Small intestine (tissue), 16 donors: Measurements from ENCODE around the gene CXorf38. TPM values are rescaled to one million over a fixed set of nuclear protein-coding genes. Genes with fewer than 3 reads are reported as not detected.

Experiments used
- DNase-seq, 2 donors: peaks; one replicate each; pipeline versions ENCODE4 v3.0.0 to v3.0.0-alpha.2; 2013
- FAIRE-seq: peaks from 2 replicates; lab custom pipeline; 2012; peaks lifted over from hg19 to GRCh38; lab: Jason Lieb, UNC
- H3K27ac ChIP-seq, 3 donors: one replicate each; pipeline ENCODE4 v1.5.1; 2013; ENCODE audit warnings: low read length in 2 of 3, mild to moderate bottlenecking in 2 of 3, control low read depth in 1 of 3, inconsistent platforms in 1 of 3, low read depth in 1 of 3, moderate library complexity in 1 of 3
- H3K27me3 ChIP-seq, 3 donors: one replicate each; pipeline ENCODE4 v1.6.1; 2013; ENCODE audit warnings: low read length in 3 of 3, inconsistent platforms in 1 of 3; ENCODE audit not compliant: control insufficient read depth in 3 of 3, insufficient read depth in 3 of 3
- H3K36me3 ChIP-seq, 3 donors: one replicate each; pipeline ENCODE4 v1.6.1; 2013; ENCODE audit warnings: low read length in 3 of 3, inconsistent platforms in 1 of 3, low read depth in 1 of 3, mild to moderate bottlenecking in 1 of 3, moderate library complexity in 1 of 3; ENCODE audit not compliant: control insufficient read depth in 3 of 3, insufficient read depth in 2 of 3
- H3K4me1 ChIP-seq, 3 donors: one replicate each; pipeline ENCODE4 v1.6.1; 2013; ENCODE audit warnings: low read length in 2 of 3, inconsistent platforms in 1 of 3, low read depth in 1 of 3, mild to moderate bottlenecking in 1 of 3, moderate library complexity in 1 of 3; ENCODE audit not compliant: control insufficient read depth in 3 of 3, insufficient read depth in 2 of 3
- H3K4me3 ChIP-seq, 3 donors: one replicate each; pipeline ENCODE4 v1.5.1; 2013; ENCODE audit warnings: low read length in 3 of 3, control low read depth in 1 of 3, inconsistent platforms in 1 of 3, low read depth in 1 of 3, mild to moderate bottlenecking in 1 of 3, moderate library complexity in 1 of 3
- H3K9me3 ChIP-seq, 2 donors: one replicate each; pipeline ENCODE4 v1.6.1; 2013; ENCODE audit warnings: low read depth in 1 of 2, low read length in 1 of 2; ENCODE audit not compliant: control insufficient read depth in 2 of 2, insufficient read depth in 1 of 2
- WGBS, 3 donors: extraction: QIAGEN DNeasy Blood & Tissue Kit; methylation state at CpG; one replicate each; pipeline ENCODE4 v1.1.7; 2013; 5-methylcytosine and 5-hydroxymethylcytosine counted together
- long read RNA-seq, 10 donors: transcript quantifications; one replicate each; lab custom pipeline, GENCODE V29; 2026
- polyA plus RNA-seq, 4 donors: library from polyadenylated mRNA; stranded (reverse) in 3 of 4; unstranded in 1 of 4; fragments of 200-250 nt in 3 of 4; fragments of 120-200 nt in 1 of 4; gene quantifications; one replicate each; pipeline versions ENCODE4 v1.2.1 to v1.2.3, GENCODE V29; 2013
- donor health status: healthy with polysubstance abuse.
- donor health status: control.
- donor health status: control.
- donor health status: Bipolar disorder and iron deficiency.
- donor health status: healthy.

Gene CXorf38, protein sequence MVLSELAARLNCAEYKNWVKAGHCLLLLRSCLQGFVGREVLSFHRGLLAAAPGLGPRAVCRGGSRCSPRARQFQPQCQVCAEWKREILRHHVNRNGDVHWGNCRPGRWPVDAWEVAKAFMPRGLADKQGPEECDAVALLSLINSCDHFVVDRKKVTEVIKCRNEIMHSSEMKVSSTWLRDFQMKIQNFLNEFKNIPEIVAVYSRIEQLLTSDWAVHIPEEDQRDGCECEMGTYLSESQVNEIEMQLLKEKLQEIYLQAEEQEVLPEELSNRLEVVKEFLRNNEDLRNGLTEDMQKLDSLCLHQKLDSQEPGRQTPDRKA
- polyA plus RNA-seq = 10 to 100 TPM in 2 of 4 donors, 1 to 10 TPM in 2; 8.1 to 11.7 (median 9.3) TPM
- long read RNA-seq, donor 1, partial matches to known transcripts = 0 of 1 reads
- long read RNA-seq, donor 1, other reads (novel, unspliced or antisense) = 0 of 1 reads
- long read RNA-seq, donor 2, partial matches to known transcripts = 0 of 2 reads
- long read RNA-seq, donor 2, other reads (novel, unspliced or antisense) = 0 of 2 reads
- long read RNA-seq, donor 3, partial matches to known transcripts = 0 of 4 reads
- long read RNA-seq, donor 3, other reads (novel, unspliced or antisense) = 0 of 4 reads
- long read RNA-seq, donor 4 = 0 reads
- long read RNA-seq, donor 5, partial matches to known transcripts = 0 of 1 reads
- long read RNA-seq, donor 5, other reads (novel, unspliced or antisense) = 0 of 1 reads
- long read RNA-seq, donor 6 = 0 reads
- long read RNA-seq, donor 7, partial matches to known transcripts = 0 of 1 reads
- long read RNA-seq, donor 7, other reads (novel, unspliced or antisense) = 0 of 1 reads
- long read RNA-seq, donor 8 = 0 reads
- long read RNA-seq, donor 9 = 0 reads
- long read RNA-seq, donor 10 = 0 reads

DNA sequence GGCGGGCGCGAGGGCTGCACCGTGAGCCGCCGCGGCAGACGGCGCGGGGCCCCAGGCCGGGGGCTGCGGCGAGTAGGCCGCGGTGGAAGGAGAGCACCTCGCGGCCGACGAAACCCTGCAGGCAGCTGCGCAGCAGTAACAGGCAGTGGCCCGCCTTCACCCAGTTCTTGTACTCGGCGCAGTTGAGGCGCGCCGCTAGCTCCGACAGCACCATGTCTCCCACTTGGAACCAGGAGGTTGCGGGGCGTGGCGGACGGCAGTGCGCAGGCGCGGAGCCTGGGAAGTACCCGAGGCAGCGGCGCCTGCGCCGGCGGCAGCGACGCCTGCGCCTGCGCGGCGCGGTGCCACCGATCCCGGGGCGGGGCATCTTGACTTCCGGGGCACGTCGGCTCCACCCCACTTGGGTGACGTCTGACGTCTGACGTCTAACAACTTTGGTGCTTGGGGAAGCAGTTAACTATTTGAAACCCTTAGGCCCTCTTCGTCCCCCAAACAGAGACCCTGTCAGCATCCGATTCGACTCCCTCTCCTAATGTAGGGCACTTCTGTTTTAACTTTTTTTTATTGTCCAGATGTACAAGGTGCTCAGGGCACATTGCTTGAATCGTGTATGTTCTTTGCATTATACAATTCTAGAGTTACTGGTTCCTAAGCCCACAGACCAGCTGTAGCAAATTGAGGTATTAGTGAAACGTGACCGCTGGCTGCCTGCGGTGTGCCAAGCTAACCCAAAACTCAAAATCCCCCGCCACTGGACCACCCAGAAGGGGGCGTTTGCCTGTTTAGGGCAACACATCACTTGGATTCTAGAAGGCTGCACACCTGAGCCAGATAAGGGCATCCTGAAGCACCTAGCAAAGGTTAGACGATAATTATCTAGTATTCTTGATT, at the start of gene CXorf38:
Gene CXorf38, minus strand, starts transcription at position 255 of the 891 bp plus-strand sequence. Its CDS starts 41 bp downstream, at position 214.
- H3K9me3 ChIP-seq = no peaks in the 10 kb centered on the region
- peak within 1 kb of the TSS; percentile 80 to 96 (median 83) for H3K4me3 ChIP-seq
- DNase-seq = peak; percentile 88 to 94
- WGBS, 3 donors = 2 to 4% (median 2%) methylated on average over 24 to 66 of the region's 66 CpGs
- H3K36me3 ChIP-seq = peaks cover 0 to 6% (median 0%) of the 10 kb centered on the region in 3 donors
- peaks cover 0 to 15% (median 4%) of the 10 kb centered on the region in 3 donors for H3K4me1 ChIP-seq
- H3K27ac ChIP-seq = peak within 1 kb of the TSS; percentile 90 to 96 (median 91)
- FAIRE-seq = no peak
- H3K27me3 ChIP-seq = no peaks in the 10 kb centered on the region

DNA sequence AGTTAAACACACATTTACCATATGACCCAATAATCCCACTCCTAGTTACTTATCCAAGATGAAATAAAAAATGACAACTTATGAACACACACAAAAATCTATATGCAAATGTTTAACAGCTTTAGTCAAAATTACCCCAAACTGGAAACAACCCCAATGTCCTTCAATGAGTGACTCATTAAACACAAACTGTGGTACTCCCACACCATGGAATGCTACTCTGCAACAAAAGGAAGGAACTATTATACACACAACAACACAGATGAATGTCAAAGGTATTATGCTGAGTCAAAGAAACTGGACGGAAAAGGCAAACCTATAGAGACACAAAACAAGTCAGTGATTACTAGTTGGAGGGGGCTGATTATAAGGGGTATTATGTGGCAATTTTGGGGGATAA, 47.4 kb upstream of the CXorf38 start:
- Histone ChIP-seq H3K36me3 (peaks cover 0 to 10% (median 1%) of the 10 kb centered on the region in 3 donors), H3K9me3 (no peaks in the 10 kb centered on the region), H3K4me1 (no peaks in the 10 kb centered on the region), H3K4me3 (no peak overlapping the region), H3K27me3 (no peaks in the 10 kb centered on the region), H3K27ac (no peak overlapping the region)
- 86 to 97% (median 89%) methylated on average over 1 of the region's 1 CpG for WGBS, 3 donors
- FAIRE-seq (no peak), DNase-seq (no peak)

DNA sequence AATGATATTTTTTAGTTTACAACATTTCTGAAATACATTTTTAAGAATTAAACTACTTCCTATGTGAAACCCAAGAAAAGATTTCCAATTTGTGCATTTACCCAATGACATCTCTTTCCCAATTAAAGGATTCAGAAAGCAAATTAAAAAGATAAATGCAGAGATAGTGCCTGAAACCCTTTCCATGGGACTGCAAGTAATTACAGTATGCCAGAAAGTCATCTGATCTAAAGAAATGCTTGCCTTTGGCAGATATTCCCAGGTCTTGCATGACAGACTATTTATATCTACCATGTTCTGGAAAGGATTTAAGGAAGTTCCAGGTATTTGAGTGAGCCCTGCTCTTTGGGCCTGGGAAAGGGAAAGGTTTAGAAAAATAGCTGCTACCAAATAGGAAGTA, 41.6 kb upstream of the CXorf38 start:
- H3K27me3 ChIP-seq = no peaks in the 10 kb centered on the region
- FAIRE-seq = no peak
- H3K27ac ChIP-seq = no peak overlapping the region
- H3K9me3 ChIP-seq = no peaks in the 10 kb centered on the region
- no peaks in the 10 kb centered on the region for H3K4me1 ChIP-seq
- DNase-seq = no peak
- no peak overlapping the region for H3K4me3 ChIP-seq
- H3K36me3 ChIP-seq = peaks cover 2 to 20% (median 4%) of the 10 kb centered on the region in 3 donors

DNA sequence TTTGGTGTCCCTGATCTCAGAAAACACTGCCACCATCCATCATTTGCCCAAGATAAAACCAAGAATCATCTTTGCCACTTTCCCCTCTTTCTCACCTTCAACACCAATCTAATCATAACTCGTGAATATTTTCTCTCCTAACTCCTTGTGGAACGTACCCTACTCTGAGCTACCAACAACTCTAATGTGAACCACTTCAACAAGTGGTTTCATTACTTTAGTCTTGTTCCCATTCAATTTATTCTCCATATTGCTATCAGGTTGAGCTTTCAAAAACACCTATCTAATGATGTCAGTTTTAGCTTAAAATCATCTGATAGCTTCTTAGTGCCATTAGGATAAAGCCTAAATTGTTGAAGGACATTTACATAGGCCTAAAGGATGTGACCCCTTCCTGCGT, 39.8 kb upstream of the CXorf38 start:
- FAIRE-seq (no peak), DNase-seq (no peak)
- no peaks in the 10 kb centered on the region for H3K27me3 ChIP-seq
- no peak overlapping the region for H3K4me3 ChIP-seq
- WGBS, 3 donors = 88 to 98% (median 95%) methylated on average over 3 of the region's 3 CpGs
- H3K27ac ChIP-seq = no peak overlapping the region
- H3K36me3 ChIP-seq = peaks cover 2 to 18% (median 6%) of the 10 kb centered on the region in 3 donors
- no peaks in the 10 kb centered on the region for H3K9me3 ChIP-seq
- no peaks in the 10 kb centered on the region for H3K4me1 ChIP-seq

DNA sequence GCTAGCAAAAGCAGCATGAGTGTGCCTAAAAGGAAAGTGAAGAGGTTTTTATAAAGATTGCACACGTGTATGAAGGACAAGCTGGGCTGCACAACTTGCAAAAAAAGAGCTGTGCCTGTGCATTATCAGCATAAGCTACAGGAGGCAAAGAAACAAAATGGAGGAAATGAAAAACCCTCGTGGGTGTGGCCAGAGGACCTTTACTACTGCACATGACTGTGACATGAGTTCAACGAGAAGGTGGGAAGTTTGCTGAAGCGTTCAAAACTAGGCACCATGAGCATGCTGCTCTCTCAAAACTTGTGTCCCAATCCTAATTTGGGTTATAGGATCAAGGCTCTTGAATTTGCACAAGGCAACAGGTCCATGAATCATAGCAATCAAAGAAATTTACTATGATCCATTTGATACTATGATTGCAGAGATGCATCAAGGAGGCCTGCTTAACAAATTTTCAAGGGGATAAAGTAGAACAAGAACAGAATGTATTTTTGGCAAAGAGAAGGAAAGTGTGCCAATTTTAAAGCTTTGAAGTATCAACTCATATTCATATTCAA, 38.1 kb upstream of the CXorf38 start:
- no peak overlapping the region for H3K27ac ChIP-seq
- H3K36me3 ChIP-seq = peaks cover 2 to 18% (median 8%) of the 10 kb centered on the region in 3 donors
- H3K4me3 ChIP-seq = no peak overlapping the region
- 47 to 60% (median 57%) methylated on average over 4 of the region's 4 CpGs for whole genome bisulfite sequencing, 3 donors
- no peak for FAIRE-seq
- no peaks in the 10 kb centered on the region for H3K27me3 ChIP-seq
- H3K4me1 ChIP-seq = no peaks in the 10 kb centered on the region
- no peaks in the 10 kb centered on the region for H3K9me3 ChIP-seq
- peak in 1 of 2 donors; percentile 6 for DNase-seq

DNA sequence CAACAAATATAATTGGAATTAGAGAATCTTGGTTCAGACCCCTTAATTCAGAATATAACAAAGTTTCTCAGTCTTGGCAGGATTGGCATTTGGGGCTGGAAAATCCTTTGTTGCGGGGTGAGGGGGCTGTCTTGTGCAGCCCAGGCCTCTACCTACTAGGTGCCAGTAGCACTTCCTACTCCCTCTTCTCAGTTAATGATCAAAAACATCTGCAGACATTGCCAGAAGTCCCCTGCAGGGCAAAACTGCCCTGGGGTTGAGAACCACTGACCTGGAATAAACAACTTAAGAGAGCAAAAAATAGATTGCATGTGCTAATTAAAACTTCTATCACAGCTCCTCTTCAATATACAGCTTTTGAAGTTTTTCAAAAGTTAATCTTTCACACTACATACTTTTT, 36.7 kb upstream of the CXorf38 start:
- no peak overlapping the region for H3K27ac ChIP-seq
- no peaks in the 10 kb centered on the region for H3K4me1 ChIP-seq
- FAIRE-seq (no peak), DNase-seq (no peak)
- peaks cover 2 to 23% (median 10%) of the 10 kb centered on the region in 3 donors for H3K36me3 ChIP-seq
- H3K27me3 ChIP-seq = no peaks in the 10 kb centered on the region
- no peak overlapping the region for H3K4me3 ChIP-seq
- H3K9me3 ChIP-seq = no peaks in the 10 kb centered on the region
- whole genome bisulfite sequencing, 3 donors = 94 to 100% (median 100%) methylated on average over 1 of the region's 1 CpG

DNA sequence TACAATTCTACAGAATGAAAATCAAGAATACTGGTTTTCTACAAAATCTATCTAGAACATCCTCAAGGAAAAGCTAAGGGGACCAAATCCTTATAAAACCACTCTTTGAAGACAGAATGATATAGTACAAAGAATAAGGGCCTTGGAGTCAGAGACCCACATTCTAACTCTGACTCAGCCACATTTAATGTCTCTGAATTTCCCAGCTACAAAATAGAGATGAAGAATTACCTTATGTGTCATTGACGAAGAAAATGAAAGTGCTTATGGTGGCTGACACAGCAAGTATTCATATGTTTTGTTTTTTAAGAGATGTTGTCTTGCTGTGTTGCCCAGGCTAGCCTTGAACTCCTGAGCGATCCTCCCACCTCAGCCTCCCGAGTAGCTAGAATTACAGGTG, 35.9 kb upstream of the CXorf38 start:
- Histone ChIP-seq H3K9me3 (no peaks in the 10 kb centered on the region), H3K4me1 (no peaks in the 10 kb centered on the region), H3K27ac (no peak overlapping the region), H3K4me3 (no peak overlapping the region), H3K27me3 (no peaks in the 10 kb centered on the region), H3K36me3 (peaks cover under 1 to 26% (median 10%) of the 10 kb centered on the region in 3 donors)
- no peak for DNase-seq
- no peak for FAIRE-seq
- 90 to 97% (median 91%) methylated on average over 3 of the region's 3 CpGs for WGBS, 3 donors
